ENCODE results near the gene MAP2. TPM values are rescaled to one million over a fixed set of nuclear protein-coding genes. Genes with fewer than 3 reads are reported as not detected.

MAP2 gene
- total RNA-seq, 1 experiment from 2014 or later: 71.1 TPM

GRCh38 chr2:209424199-209424701, 403 bp downstream of the MAP2 start:
- H3K36me3 ChIP-seq (ENCODE audit: low read depth): no peaks in the 10 kb centered on the region
- peak overlapping the region; percentile 95 for H2AFZ ChIP-seq
- H3K79me2 ChIP-seq (ENCODE audit: low read depth): no peaks in the 10 kb centered on the region
- peak; percentile 39 to 50 for DNase-seq
- peak overlapping the region; percentile 93 for H3K4me3 ChIP-seq
- H3K9me3 ChIP-seq (ENCODE audit: insufficient read depth, low read depth): no peaks in the 10 kb centered on the region
- CTCF ChIA-PET: interaction anchor here (0.6 to 2.1 kb wide), 6 partner anchors 50 to 153 kb away, joined by 3 to 11 read pairs (median 5); no protein-coding TSS in a partner anchor
- POLR2A ChIA-PET (ENCODE audit: unreplicated experiment): interaction anchor here (0.6 kb wide), 4 partner anchors 39 to 1257 kb away, joined by 3 to 9 read pairs (median 4); no protein-coding TSS in a partner anchor
- intact Hi-C loops (cut with micrococcal nuclease; ENCODE audit: unreplicated experiment): loop anchor here (1.0 to 5.0 kb wide), 5 partner anchors 42 to 777 kb away; no protein-coding TSS in a partner anchor
- no peaks in the 10 kb centered on the region for H3F3A ChIP-seq (ENCODE audit: insufficient read depth, low read depth)
- no peak for TF ChIP-seq EZH2 (IDR thresholded peaks at IDR 0.05; ENCODE audit: low read depth)
- no peak; the same call in 1 of the 2 replicates for TF ChIP-seq CTCF (conservative IDR thresholded peaks at IDR 0.05)
- BruUV-seq (replicated peaks): TSS peak; percentile 70
- no peaks in the 10 kb centered on the region for H4K20me1 ChIP-seq (ENCODE audit: insufficient read depth)
- H3K27ac ChIP-seq: peak overlapping the region; percentile 83
- H3K4me2 ChIP-seq: peak overlapping the region; percentile 86
- no peaks in the 10 kb centered on the region for H3K9me2 ChIP-seq (ENCODE audit: insufficient read depth)
- H3K27me3 ChIP-seq (ENCODE audit: insufficient read depth, low read depth): no peaks in the 10 kb centered on the region
- peaks cover 19% of the 10 kb centered on the region for H3K4me1 ChIP-seq (replicated peaks; ENCODE audit: insufficient read depth)

- Histone ChIP-seq H4K20me1 (ENCODE audit: insufficient read depth) (no peaks in the 10 kb centered on the region), H3K27ac (peak overlapping the region; percentile 83), H3K27me3 (ENCODE audit: insufficient read depth, low read depth) (no peaks in the 10 kb centered on the region), H3K9me2 (ENCODE audit: insufficient read depth) (no peaks in the 10 kb centered on the region), H3K36me3 (ENCODE audit: low read depth) (no peaks in the 10 kb centered on the region), H2AFZ (peak overlapping the region; percentile 95), H3K4me2 (peak overlapping the region; percentile 86), H3K79me2 (ENCODE audit: low read depth) (no peaks in the 10 kb centered on the region), H3F3A (ENCODE audit: insufficient read depth, low read depth) (no peaks in the 10 kb centered on the region), H3K4me1 (replicated peaks; ENCODE audit: insufficient read depth) (peaks cover 19% of the 10 kb centered on the region), H3K9me3 (ENCODE audit: insufficient read depth, low read depth) (no peaks in the 10 kb centered on the region), H3K4me3 (peak overlapping the region; percentile 93)
- CTCF ChIA-PET: interaction anchor here (0.6 to 2.1 kb wide), 5 partner anchors 38 to 152 kb away, joined by 3 to 11 read pairs (median 3); no protein-coding TSS in a partner anchor
- TF ChIP-seq CTCF (conservative IDR thresholded peaks at IDR 0.05) (no peak), EZH2 (IDR thresholded peaks at IDR 0.05; ENCODE audit: low read depth) (no peak)
- POLR2A ChIA-PET (ENCODE audit: unreplicated experiment): interaction anchor here (0.6 to 1.2 kb wide), 4 partner anchors 47 to 1614 kb away, joined by 3 to 9 read pairs (median 8); no protein-coding TSS in a partner anchor
- BruUV-seq (replicated peaks): no TSS peak
- DNase-seq: no peak
- intact Hi-C loops (cut with micrococcal nuclease; ENCODE audit: unreplicated experiment): loop anchor here (1.0 to 5.0 kb wide), 7 partner anchors 43 to 776 kb away; no protein-coding TSS in a partner anchor
Measured at GRCh38 chr2:209424781-209425470, 1.1 kb downstream of the MAP2 start.

GRCh38 chr2:209425471-209426071, 1.7 kb downstream of the MAP2 start:
- POLR2A ChIA-PET (ENCODE audit: unreplicated experiment): interaction anchor here (0.5 to 1.2 kb wide), 3 partner anchors 42 to 745 kb away, joined by 5 to 8 read pairs (median 7); no protein-coding TSS in a partner anchor
- peak; percentile 24 to 54 for DNase-seq
- peak overlapping the region; percentile 93 for H3K4me3 ChIP-seq
- no peaks in the 10 kb centered on the region for H3K27me3 ChIP-seq (ENCODE audit: insufficient read depth, low read depth)
- H3F3A ChIP-seq (ENCODE audit: insufficient read depth, low read depth): no peaks in the 10 kb centered on the region
- peak overlapping the region; percentile 25; the same call in 1 of the 2 replicates for H2AFZ ChIP-seq
- CTCF ChIA-PET: interaction anchor here (0.6 to 0.9 kb wide), 6 partner anchors 9 to 315 kb away, joined by 3 read pairs; no protein-coding TSS in a partner anchor
- H3K9me3 ChIP-seq (ENCODE audit: insufficient read depth, low read depth): no peaks in the 10 kb centered on the region
- H3K36me3 ChIP-seq (ENCODE audit: low read depth): no peaks in the 10 kb centered on the region
- intact Hi-C loops (cut with micrococcal nuclease; ENCODE audit: unreplicated experiment): loop anchor here (1.0 to 2.0 kb wide), 7 partner anchors 47 to 775 kb away; no protein-coding TSS in a partner anchor
- H3K9me2 ChIP-seq (ENCODE audit: insufficient read depth): no peaks in the 10 kb centered on the region
- H3K4me1 ChIP-seq (replicated peaks; ENCODE audit: insufficient read depth): peaks cover 19% of the 10 kb centered on the region
- H4K20me1 ChIP-seq (ENCODE audit: insufficient read depth): no peaks in the 10 kb centered on the region
- no peak for TF ChIP-seq EZH2 (IDR thresholded peaks at IDR 0.05; ENCODE audit: low read depth)
- peak; percentile 62 for TF ChIP-seq CTCF (conservative IDR thresholded peaks at IDR 0.05)
- H3K27ac ChIP-seq: peak overlapping the region; percentile 83
- peak overlapping the region; percentile 86 for H3K4me2 ChIP-seq
- H3K79me2 ChIP-seq (ENCODE audit: low read depth): no peaks in the 10 kb centered on the region
- BruUV-seq (replicated peaks): no TSS peak

Data from PC-9 (cell line).